Measurements from ENCODE around the gene KLF16.

The KLF16 gene

DNA sequence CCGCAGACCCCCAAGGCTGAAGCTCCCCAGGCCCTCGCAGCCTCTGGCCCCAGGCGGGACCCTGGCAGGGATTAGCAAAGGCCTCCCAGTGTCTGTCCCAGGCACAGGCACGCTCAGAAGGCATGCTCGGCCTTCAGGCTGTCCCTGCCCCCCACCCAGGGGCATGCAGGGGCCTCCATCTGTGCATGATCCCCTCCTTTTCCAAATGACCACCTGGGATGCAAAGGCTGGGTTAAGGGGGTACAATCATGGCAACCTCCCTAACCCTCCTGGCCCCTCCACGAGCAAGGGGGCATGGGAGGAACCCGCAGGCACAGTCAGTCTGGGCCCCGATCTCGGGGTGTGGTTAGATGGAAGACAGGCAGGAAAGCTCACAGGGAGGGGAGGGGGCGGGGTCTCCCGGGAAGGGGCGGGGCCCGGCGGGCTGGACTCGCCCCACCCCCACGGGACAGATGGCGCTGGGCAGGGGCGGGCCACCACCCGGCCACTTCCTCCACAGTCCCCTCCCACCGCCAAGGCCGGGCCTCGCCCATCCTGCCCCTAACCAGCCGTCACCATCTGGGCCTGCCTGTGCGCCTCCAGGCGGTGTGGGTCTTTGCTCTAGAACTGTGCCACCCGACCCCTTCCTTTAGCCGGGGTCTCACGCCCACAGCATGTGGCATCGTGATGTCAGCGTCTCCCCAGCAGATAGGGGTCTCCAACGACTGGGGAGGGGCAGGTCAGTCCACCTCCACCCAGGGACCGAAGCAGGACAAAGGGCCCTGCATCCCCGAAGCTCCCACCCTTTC lies 8.1 kb downstream of the KLF16 start:
- DNase-seq (ENCODE audit: low read depth in 2 of 2): peak in 1 of 2 donors; percentile 54

DNA sequence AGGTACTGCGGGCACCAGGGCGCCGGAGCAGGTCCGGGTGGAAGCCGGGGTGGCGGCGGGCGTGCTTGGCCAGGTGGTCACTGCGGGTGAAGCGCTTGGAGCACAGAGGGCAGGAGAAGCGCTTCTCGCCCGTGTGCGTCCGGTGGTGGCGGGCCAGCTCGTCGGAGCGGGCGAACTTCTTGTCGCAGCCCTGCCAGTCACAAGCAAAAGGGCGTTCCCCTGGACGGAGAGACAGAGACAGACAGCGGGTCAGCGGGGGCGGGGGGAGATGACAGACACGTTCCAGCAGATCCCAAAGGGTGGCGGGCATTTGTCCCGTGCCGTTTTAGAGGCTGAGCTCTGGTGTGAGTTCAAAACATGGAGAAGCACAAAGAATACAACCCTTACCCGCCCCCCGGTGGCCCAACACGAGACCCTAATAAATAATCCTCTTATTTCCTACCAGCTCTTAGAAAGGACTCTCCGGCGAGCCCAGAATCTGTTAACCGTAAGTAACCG lies 8.8 kb downstream of the KLF16 start:
- no peak for DNase-seq (ENCODE audit: low read depth in 2 of 2)

DNA sequence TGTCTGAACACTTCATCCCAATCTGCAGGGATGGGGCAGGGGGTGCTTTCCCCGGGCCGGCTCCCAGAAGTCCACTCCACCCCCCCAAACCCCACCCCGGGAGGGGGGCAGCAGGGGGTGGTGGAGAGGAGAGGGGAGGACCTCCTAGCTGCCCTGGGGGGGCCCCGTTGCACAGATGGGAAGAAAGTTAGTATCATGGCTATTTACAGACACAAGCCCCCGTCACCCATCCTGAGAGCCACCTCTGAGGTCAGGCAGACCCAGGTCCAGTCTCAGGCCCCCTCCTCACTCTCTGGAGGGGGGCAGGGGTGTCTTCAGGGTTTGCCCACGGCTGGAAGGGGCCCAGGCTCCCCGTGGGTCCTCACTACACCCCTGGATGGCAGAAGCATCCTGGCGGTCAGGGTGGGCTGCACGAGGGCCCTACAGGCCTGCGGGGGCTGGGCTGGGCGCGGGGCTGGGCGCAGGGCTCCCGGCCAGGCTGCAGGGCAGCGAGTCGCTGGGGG lies 9.3 kb downstream of the KLF16 start:
- no peak for DNase-seq (ENCODE audit: low read depth in 2 of 2)

DNA sequence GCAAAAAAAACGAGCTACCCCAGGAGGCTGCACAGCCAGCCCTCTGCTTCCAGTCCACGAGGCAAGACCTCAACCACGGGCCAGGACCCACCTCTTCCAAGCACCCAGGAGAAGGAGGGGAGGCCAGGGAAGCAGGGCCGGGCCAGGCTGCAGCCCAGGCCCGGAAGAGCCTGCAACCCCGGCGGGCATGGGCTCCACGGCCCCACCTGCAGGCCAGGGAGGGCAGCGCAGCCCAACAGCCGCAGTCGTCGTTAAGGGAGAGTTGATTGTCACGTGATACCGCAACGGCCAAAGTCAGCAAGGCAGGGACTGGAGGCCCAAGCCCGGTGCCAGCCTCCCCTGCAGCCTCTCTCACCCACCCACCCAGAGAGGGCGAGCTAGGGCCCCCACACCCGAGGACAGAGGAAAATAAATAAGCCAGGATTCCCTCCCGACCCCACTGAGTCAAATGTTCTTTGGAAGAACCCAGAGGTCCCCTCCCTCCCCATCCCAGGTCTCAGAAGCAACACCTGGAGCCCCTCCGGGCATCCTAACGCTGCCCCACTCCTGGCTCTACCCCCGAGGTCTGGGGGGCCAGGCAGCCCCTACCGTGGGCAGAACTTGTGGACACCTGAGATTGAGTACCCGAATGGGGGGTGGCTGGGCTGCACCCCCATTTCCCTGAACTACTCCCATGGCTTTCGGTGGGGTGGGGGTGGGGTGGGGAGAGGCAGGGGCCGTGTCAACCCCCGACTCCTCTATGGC lies 9.9 kb downstream of the KLF16 start:
- peak in 1 of 2 donors; percentile 48 for DNase-seq (ENCODE audit: low read depth in 2 of 2)

DNA sequence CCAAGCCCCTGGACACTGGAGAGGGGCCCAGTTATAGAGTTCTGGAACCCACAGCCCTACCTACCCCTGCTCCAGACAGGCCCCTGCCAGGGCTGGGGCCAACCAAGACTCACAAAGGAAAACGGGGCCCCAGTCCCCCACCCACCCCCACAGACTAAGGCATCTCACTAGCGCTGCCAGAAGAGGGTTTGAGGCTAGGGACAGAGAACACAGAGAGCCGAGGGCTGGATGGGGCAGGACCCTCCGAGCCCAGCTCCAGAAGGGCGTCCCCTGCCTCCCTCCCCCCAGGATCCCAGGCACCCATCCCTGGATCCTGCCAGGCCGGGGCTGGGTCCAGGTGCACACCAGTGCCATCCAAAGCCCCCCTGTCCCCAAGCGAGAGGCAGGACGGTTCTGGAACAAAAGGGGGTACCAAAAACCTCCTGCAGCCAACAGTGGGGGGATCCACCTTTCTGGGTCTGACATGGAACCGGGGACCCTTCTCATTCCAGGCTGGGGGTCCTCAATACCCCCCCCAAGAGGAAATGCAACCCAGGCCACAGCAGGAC lies 10.7 kb downstream of the KLF16 start:
- DNase-seq (ENCODE audit: low read depth in 2 of 2): no peak

DNA sequence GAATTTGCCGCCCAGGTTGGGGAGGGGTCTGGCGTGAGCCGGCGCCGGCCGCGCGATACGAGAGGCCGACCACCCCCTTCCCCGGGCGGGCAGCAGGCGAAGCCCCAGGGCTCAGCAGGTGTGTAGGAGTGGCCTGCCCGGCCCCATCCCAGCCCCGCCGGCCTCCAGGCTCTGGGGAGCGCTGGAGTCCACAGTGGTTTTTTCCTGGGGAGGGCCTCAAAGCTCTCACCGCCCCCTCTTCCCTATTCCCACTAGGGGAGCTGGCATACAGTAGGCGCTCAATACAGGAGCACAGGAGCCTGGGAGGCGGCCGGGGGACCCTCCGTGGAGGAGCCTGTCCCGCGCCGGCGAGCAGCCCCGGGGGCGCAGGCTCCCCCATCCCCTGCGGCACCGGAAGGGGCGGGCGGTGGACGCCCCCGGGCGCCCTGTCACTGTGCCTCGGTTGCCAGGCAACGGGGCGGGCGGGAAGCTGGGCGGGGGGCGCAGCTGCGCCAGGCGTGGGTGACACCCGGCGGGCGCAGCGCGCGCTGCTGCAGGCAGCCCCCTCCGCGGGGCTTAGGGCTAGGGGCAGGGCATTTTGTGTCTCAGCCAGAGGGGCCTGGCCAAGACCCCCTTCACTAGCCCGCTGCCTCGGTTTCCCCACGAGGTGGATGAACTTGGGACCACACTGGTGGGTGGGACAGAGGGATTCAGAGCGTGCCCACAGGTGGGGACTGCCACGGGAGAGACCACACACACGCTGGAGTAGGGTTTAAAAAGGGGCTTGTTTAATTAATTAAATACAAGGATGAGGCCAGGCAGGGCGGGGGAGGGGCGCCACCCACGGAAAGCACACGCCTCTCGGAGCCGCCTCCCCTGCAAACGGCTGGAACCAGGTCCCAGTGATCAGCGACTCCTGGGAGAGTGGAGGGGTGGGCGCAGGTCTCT lies 11.5 kb downstream of the KLF16 start:
- peak in 1 of 2 donors; percentile 45 for DNase-seq (ENCODE audit: low read depth in 2 of 2)

DNA sequence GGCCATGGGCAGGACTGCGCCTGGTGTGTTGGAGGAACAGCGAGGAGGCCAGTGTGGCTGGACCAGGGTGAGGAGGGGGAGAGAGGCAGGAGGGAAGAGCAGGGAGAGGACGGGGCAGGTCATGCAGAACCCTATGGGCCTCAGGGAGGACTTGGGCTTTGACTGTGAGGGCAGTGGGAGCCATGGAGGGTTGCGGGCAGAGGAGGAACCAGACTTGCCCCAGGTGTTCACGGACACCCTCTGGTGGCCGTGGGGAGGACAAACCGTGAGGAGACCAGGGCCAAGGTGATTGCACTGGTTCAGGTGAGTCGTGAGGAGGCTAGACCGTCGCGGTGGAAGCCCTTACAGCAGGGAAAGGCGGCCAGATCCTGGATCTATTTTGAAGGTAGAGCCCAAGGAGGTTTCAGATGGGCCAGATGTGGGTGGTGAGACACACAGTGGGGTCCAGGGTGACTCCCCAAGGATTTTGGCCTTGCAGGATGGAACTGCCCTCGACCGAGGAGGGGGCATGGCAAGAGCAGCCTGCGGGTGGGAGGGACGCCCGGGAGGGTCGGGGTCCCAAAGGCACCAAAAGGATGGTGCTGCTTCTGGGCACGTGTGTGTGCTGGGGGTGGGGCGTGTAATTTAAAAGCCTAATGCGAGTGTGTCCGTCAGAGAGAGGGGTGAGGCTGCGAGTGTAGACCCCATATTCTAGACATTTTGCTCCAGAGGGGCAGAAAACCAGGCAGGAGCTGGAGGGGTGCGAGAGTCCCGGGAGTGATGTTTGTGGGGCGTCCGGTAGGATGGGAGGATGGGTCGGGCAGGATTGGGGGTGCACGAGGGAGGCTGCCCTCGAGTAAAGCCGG lies 12.3 kb downstream of the KLF16 start:
- no peak for DNase-seq (ENCODE audit: low read depth in 2 of 2)

DNA sequence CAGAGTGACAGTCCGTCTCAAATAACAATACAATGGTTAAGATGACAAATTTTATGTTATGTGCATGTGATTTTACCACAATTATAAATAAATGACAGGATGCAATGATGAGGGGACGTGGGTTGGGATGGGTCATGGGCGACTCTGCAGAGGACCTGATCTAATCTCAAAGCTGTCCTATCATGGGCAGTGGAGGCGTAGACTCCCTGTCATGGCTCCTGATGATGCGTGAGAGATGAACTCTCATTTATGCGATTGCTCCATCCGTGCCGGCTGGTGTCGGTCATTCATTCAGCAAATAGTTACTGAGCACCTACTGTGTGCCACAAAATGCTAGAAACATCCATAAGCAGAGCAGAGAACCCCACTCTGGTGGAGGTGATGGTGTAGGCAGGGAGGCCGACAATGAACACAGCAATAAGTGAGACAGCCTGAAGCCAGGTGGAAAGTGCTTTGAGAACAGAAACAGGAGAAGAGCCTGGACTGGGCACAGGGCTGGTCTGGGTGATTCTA lies 13.4 kb downstream of the KLF16 start:
- DNase-seq (ENCODE audit: low read depth in 2 of 2): no peak

DNA sequence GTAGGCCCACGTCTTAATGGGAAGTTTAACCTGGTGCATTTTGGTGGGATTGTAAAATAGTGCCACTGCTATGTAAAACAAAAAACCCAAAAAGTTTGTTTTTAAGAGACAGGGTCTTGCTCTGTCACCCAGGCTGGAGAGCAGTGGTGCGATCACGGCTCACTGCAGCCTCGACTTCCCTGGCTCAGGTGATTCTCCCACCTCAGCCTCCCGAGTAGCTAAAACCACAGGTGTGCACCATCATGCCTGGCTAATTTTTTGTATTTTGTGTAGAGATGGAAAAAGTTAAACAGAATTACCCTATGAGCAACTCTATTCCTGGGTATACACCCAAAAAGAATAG lies 14.3 kb downstream of the KLF16 start:
- DNase-seq (ENCODE audit: low read depth in 2 of 2): no peak

DNA sequence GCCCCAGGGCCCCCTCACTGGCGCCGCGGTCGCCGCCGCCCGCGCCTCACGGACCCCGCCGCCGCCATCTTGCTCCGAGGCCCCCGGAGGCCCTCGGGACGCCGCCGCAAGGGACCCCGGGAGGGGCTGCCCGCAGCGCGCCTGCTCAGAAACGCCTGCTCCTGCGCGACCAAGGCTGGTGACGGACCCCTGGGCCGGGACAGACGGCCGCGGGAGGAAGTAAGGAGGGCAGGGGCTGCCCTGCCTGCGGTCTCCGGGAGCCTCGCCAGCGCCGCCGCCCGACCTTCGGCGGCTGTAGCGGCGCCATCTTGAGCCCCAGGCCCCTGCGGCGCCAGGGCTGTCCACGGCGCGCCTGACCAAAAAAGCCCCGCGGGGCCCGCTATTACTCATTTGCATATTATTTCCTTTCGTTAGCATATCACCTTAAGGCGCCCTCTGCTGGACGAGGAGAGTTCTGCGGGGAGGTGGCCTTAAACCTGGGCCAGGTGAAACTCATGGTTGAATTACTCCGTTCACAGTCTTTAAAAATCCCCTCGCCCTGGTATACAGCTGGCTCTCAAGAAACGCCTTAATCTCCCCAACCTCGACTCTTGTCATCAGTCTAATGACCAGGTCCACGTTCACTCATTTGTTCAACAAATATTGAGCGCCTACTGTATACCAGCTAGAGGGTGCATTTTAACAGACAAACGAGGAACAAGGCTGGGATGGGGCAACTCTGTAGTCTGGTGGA lies 14.8 kb downstream of the KLF16 start, which contains the start of gene REXO1:
REXO1 (minus strand) TSS at position 85 of the 733 bp plus-strand sequence. CDS start 125 bp downstream, outside the sequence.
- DNase-seq (ENCODE audit: low read depth in 2 of 2): peak; percentile 95 to 97

DNA sequence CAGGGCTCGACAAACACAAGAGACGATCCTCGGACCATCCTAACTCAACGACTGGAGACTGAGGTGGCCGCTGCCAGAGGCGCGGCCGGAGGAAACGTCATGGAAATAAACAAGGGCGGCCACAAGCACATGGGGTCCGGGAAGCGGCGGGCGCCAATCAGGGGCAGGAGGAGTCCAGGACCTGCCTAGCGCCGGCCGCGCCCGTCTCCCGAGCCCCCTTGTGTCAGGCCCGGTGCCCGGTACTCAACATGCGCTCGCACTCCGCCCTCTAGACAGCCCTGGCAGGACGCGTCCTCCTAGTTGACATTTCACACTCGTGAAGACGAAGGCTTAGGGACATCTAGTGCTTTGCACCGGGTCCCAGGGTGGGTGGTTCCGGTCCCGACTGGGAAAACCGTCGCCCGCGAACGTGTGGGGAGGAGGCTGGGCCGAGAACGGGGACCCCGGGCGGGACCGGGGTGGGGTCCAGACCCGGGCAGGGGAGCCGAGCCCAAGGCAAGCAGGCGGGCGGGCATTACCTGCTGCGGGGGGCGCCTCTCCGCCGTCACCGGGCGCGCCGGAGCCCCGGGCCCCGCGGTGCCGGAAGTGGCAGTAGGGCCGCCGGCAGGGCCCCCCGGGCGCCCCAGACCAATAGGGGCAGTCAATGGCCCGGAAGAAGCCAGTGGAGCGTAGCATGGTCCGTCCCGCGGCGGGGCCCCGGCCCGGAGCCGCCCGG lies 15.5 kb downstream of the KLF16 start:
- no peak for DNase-seq (ENCODE audit: low read depth in 2 of 2)

DNA sequence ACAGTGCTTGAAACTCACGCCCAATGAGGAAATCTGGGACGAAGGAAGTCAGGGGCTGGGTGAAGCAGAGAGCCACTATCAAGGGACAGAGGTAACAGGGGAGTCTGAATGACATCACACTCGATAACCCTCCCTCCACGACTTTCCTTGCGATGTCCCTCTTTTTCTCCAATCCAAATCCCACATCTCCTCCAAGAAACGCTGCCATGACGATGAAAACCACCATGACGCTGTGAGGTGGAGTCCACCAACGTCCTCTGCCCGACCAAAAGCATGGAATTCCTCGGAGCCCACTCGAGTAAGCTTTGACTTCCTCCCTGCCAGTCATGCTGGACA lies 16.1 kb downstream of the KLF16 start:
- DNase-seq (ENCODE audit: low read depth in 2 of 2): no peak

DNA sequence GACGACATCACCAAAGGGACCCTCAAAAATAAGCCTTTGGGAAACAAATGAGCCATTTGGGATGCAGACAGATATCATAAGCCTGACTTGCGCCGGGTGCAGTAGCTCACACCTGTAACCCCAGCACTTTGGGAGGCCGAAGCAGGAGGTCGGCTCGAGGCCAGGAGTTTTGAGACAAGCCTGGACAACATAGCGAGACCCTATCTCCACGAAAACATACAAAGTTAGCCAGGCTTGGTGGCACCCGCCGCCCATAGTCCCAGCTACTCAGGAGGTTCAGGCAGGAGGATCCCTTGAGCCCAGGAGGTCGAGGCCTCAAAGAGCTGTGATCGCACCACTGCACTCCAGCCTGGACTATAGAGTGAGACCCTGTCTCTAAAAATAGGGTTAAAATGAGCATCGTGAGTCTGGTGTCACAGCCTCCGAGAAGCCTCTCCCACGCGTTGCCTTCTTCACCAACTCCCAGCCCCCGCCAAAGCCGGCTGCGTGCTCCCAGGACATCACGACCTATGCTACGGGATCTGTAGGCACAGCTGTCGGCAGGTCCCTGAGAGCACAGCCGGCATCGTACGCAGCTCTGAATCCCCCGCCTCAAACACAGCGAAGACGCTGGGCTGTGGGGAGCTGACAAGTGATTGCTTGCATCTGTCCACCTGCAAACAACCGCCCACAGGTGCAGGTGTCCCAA lies 16.7 kb downstream of the KLF16 start:
- no peak for DNase-seq (ENCODE audit: low read depth in 2 of 2)

DNA sequence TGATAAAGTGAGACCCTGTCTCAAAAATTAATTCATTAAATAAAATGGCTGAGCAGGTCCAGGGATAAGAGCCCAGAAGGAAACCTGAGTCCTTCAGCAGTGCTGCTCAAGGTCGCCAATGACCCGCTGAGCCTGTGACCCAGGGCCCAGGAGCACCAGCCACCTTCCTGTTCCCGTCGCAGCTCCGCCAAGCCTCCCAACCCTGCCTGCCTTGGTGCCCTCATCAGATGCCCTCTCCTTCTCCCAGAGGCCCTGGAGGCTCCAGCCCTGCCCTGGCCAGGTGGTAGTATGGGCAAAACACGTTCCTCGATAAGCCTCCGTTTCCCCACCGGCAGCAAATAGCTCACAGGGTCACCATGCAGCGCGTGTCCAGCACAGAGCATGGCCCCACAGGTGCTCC lies 17.7 kb downstream of the KLF16 start:
- no peak for DNase-seq (ENCODE audit: low read depth in 2 of 2)

DNA sequence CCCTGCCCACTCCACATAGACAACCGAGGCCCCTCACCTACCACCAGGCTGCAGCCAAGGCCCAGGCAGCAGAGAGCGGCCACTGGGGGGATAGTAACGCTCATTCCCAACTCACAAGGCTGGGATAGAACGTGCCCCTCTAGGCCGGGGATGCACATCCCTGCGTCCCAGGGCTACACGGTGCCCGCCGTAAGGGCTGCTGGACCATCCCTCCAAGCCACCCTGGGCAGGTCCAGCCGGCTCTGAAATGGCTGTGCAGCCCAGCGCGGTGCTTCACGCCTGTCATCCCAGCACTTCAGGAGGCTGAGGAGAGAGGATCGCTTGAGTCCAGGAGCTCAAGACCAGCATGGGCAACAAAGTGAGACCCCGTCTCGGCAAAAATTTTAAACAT lies 18.3 kb downstream of the KLF16 start:
- DNase-seq (ENCODE audit: low read depth in 2 of 2): no peak

DNA sequence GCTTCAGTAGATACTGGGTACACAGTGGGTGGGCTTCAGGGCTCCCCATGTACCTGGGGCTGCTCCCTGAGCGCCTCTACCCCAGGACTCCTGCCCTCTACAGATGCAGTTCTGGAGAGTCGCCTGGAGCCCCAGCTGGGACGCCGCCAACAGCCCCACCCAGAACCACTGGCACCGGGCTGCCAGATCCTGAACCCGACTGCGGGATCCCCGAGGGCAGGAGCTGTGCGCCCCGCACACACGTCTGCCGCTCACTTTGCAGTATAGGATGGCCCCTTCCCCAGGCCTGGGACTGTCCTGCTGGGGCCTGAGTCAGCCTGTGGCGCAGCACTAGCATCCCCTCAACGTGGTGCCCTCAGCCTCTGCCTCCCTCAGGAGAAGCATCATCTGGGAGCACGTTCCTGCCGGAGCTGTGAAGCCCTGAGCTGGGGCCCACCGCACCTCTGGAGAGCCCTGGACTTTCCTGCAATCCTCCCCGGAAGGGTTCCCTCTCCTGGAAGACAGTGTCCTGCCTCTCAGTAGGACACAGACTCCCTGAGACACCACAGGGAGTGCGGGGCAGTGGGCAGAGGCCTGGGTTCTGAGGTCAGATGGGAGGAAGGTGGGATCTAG lies 18.8 kb downstream of the KLF16 start:
- no peak for DNase-seq (ENCODE audit: low read depth in 2 of 2)

DNA sequence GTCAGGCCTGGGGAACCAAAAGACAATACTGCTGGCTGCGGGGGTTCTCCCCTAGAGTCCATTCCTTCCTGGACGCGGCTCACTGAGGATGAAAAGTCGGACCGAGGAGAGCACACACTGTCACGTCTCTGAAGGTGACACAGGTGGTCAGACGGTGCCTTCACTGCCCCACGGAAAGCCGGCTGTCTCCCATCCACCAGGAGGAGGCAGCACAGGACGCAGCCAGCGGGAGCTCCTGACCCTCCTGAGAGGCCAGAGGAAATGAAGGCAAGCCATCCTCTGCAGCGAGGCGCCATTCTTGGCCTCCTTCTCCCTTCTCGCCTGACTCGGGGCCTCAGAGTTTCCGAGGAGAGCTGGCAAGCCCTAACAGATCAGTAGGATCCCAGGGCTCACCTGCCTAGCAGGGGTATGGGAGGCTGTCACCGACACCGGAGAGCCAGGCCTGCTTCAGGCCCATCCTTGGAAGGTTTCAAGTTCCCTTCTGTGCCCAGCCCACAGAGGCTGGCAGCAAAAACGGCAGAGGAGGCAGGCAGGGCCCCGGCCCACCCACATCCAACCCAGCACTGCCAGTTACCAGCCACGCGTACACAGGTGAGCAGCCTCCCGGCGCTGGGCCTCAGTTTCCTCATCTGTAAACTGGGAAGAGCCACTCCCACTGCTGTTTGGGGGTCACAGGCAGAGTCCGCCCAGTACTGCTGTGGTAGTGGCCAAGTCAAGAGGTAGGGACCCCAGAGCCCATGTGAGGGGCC lies 19.6 kb downstream of the KLF16 start:
- no peak for DNase-seq (ENCODE audit: low read depth in 2 of 2)

Data from activated CD8-positive, alpha-beta memory T cell treated with anti-CD3 and anti-CD28 coated beads for 4 hours (primary cell).